Endothelial cell of umbilical vein (primary cell): ENCODE data around the gene KDM7A. TPM values are rescaled to one million over a fixed set of nuclear protein-coding genes. Genes with fewer than 3 reads are reported as not detected.

Source experiments
- BruUV-seq: library from RNA; stranded (reverse); fragments of 400-500 nt; replicated peaks from 2 replicates; lab custom pipeline; 2021; lab: Mats Ljungman, UMichigan
- CTCF ChIA-PET: fragments of 300-600, 350-600 bp; sonication (Branson Sonifier 250); formaldehyde crosslinking; loops from one replicate; lab custom pipeline; 2021; ENCODE audit warnings: antibody characterized with exemption, inconsistent platforms; lab: Charles Lee
- POLR2A ChIA-PET: fragments of 300-600, 350-600 bp; sonication (Branson Sonifier 250); formaldehyde crosslinking; loops from one replicate; lab custom pipeline; 2021; ENCODE audit warnings: antibody characterized with exemption, inconsistent platforms; lab: Charles Lee
- DNase-seq: peaks from one replicate; pipeline ENCODE4 v3.0.0-alpha.2; 2011; ENCODE audit warnings: low read depth, low spot score
- FAIRE-seq: peaks from 2 replicates; lab custom pipeline; 2011; peaks lifted over from hg19 to GRCh38; lab: Jason Lieb, UNC
- H2AFZ ChIP-seq: 2 replicates; pipeline ENCODE4 v1.6.0; 2012; ENCODE audit warnings: low read depth, low read length, control low read depth, inconsistent platforms
- H3K27ac ChIP-seq: 2 replicates; pipeline ENCODE4 v1.5.1; 2011; ENCODE audit warnings: low read depth, mild to moderate bottlenecking, control low read depth, low read length, moderate library complexity; ENCODE audit not compliant: insufficient read depth
- H3K27me3 ChIP-seq, 2 experiments: 2 replicates each; pipeline versions ENCODE4 v1.6.0 to v1.6.1; 2011; ENCODE audit warnings: low read length in 2 of 2, mixed read lengths in 1 of 2; ENCODE audit not compliant: control insufficient read depth in 2 of 2, insufficient read depth in 2 of 2
- H3K36me3 ChIP-seq, 2 experiments: 2 replicates in 1 of 2; 3 replicates in 1 of 2; pipeline ENCODE4 v1.5.1; 2011; ENCODE audit warnings: low read length in 2 of 2, mild to moderate bottlenecking in 1 of 2, moderate library complexity in 1 of 2; ENCODE audit not compliant: control insufficient read depth in 2 of 2, insufficient read depth in 2 of 2; ENCODE audit errors: extremely low read depth in 1 of 2
- H3K4me1 ChIP-seq: 3 replicates; pipeline ENCODE4 v1.5.1; 2011; ENCODE audit warnings: mild to moderate bottlenecking, low read length; ENCODE audit not compliant: control insufficient read depth, insufficient read depth; ENCODE audit errors: extremely low read depth
- H3K4me2 ChIP-seq: 2 replicates; pipeline ENCODE4 v1.6.1; 2011; ENCODE audit warnings: low read length, control low read depth, mixed read lengths; ENCODE audit not compliant: insufficient read depth
- H3K4me3 ChIP-seq, 3 experiments: fragments of 200-600 bp in 1 of 3; sonication (generic), shearing (Covaris generic) in 1 of 3; replicated peaks in 1 of 3; 2 replicates each; pipeline ENCODE4 v1.5.1; 2011 to 2016; ENCODE audit warnings: control low read depth in 3 of 3, low read length in 3 of 3, mild to moderate bottlenecking in 2 of 3, inconsistent platforms in 1 of 3, low read depth in 1 of 3, moderate library complexity in 1 of 3; ENCODE audit not compliant: insufficient read depth in 1 of 3
- H3K79me2 ChIP-seq: 2 replicates; pipeline ENCODE4 v1.6.0; 2012; ENCODE audit warnings: low read length, inconsistent platforms; ENCODE audit not compliant: control insufficient read depth, insufficient read depth
- H3K9ac ChIP-seq: replicated peaks from 2 replicates; pipeline ENCODE3; 2011; ENCODE audit warnings: low read length, control low read depth; ENCODE audit not compliant: insufficient read depth; ENCODE audit errors: extremely low read depth
- H3K9me1 ChIP-seq: replicated peaks from 3 replicates; pipeline ENCODE4 v1.6.0; 2011; ENCODE audit warnings: mild to moderate bottlenecking, low read length; ENCODE audit not compliant: control insufficient read depth, insufficient read depth; ENCODE audit errors: extremely low read depth
- H3K9me3 ChIP-seq: replicated peaks from 2 replicates; pipeline ENCODE4 v1.5.1; 2012; ENCODE audit warnings: low read length, inconsistent platforms; ENCODE audit not compliant: control insufficient read depth, insufficient read depth
- H4K20me1 ChIP-seq: replicated peaks from 2 replicates; pipeline ENCODE3; 2011; ENCODE audit warnings: mild to moderate bottlenecking, low read length; ENCODE audit not compliant: control insufficient read depth, insufficient read depth; ENCODE audit errors: extremely low read depth
- EZH2 ChIP-seq: IDR thresholded peaks from 2 replicates; pipeline ENCODE4 v1.6.1; 2012; ENCODE audit warnings: borderline replicate concordance, low read depth, mild to moderate bottlenecking, moderate library complexity, low read length, inconsistent platforms; ENCODE audit not compliant: severe bottlenecking
- FOS ChIP-seq: IDR thresholded peaks from 2 replicates; pipeline ENCODE4 v1.6.1; 2011; ENCODE audit warnings: mild to moderate bottlenecking, low read length, moderate library complexity, borderline replicate concordance; ENCODE audit not compliant: insufficient read depth
- GATA2 ChIP-seq: IDR thresholded peaks from 2 replicates; pipeline ENCODE4 v1.7.0; 2011; ENCODE audit warnings: low read depth, mild to moderate bottlenecking, moderate library complexity, mixed read lengths, low read length; ENCODE audit not compliant: insufficient read length, insufficient read depth
- JUN ChIP-seq: IDR thresholded peaks from 2 replicates; pipeline ENCODE4 v1.6.1; 2011; ENCODE audit warnings: borderline replicate concordance, low read depth; ENCODE audit not compliant: insufficient read length, insufficient read depth
- MYC ChIP-seq: IDR thresholded peaks from one replicate; pipeline ENCODE4 v1.6.1; 2011; ENCODE audit warnings: mild to moderate bottlenecking, low read depth, low read length
- POLR2A ChIP-seq: IDR thresholded peaks from 2 replicates; pipeline ENCODE4 v1.6.1; 2012; ENCODE audit warnings: low read depth, mild to moderate bottlenecking, control low read depth, low read length
- POLR2AphosphoS5 ChIP-seq: IDR thresholded peaks from 2 replicates; pipeline ENCODE4 v1.6.1; 2012; ENCODE audit warnings: low read depth, mild to moderate bottlenecking, control low read depth, low read length, moderate library complexity; ENCODE audit not compliant: insufficient read depth
- dilution Hi-C: fragments of 300-500 bp; cut with MboI; formaldehyde crosslinking; loops from one replicate; pipeline ENCODE4 v1.15.0; 2019; ENCODE audit warnings: low sequenced_read_pairs; ENCODE audit not compliant: extremely low pct_ligation_motif_present
- intact Hi-C: fragments of 100-400 bp; cut with micrococcal nuclease; formaldehyde crosslinking; loops from one replicate; pipeline ENCODE4 v1.10.0; 2022
- polyA plus RNA-seq, 4 experiments: library from polyadenylated mRNA; depleted of rRNA in 3 of 4; stranded (reverse) in 3 of 4; unstranded in 1 of 4; fragments of >200 nt; gene quantifications; 2 replicates each; pipeline versions ENCODE4 v1.2.1 to v1.2.3, GENCODE V29; 2011 to 2012; ENCODE audit warnings: missing spikeins in 1 of 4
- total RNA-seq: library from RNA; stranded (reverse); gene quantifications from 2 replicates; pipeline ENCODE4 v1.2.3, GENCODE V29; 2021
- TF ChIP-seq, protein P1 (sequence below): IDR thresholded peaks from 2 replicates; pipeline ENCODE4 v1.6.1; 2011; ENCODE audit not compliant: insufficient read depth, insufficient read length
- TF ChIP-seq, protein P2 (sequence below), 2 donors: IDR thresholded peaks; 1 replicate in 1 of 2; 2 replicates in 1 of 2; pipeline ENCODE4 v1.5.1; 2011; ENCODE audit warnings: low read length in 2 of 2, mild to moderate bottlenecking in 2 of 2, moderate library complexity in 2 of 2, control low read depth in 1 of 2, inconsistent platforms in 1 of 2, low read depth in 1 of 2; ENCODE audit not compliant: insufficient read depth in 1 of 2; ENCODE audit errors: extremely low read depth in 1 of 2

KDM7A gene
- total and polyA plus RNA-seq, 2 donors (not counting 3 experiments of a cell fraction or from before 2014, with no cell fraction given): 2.4 to 7.3 TPM

GRCh38 chr7:140069298-140069949, 107.4 kb downstream of the KDM7A start:
- TF ChIP-seq, protein P1, sequence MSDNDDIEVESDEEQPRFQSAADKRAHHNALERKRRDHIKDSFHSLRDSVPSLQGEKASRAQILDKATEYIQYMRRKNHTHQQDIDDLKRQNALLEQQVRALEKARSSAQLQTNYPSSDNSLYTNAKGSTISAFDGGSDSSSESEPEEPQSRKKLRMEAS: no peak
- no peak for TF ChIP-seq GATA2
- no peak for TF ChIP-seq EZH2
- TF ChIP-seq, protein P2, sequence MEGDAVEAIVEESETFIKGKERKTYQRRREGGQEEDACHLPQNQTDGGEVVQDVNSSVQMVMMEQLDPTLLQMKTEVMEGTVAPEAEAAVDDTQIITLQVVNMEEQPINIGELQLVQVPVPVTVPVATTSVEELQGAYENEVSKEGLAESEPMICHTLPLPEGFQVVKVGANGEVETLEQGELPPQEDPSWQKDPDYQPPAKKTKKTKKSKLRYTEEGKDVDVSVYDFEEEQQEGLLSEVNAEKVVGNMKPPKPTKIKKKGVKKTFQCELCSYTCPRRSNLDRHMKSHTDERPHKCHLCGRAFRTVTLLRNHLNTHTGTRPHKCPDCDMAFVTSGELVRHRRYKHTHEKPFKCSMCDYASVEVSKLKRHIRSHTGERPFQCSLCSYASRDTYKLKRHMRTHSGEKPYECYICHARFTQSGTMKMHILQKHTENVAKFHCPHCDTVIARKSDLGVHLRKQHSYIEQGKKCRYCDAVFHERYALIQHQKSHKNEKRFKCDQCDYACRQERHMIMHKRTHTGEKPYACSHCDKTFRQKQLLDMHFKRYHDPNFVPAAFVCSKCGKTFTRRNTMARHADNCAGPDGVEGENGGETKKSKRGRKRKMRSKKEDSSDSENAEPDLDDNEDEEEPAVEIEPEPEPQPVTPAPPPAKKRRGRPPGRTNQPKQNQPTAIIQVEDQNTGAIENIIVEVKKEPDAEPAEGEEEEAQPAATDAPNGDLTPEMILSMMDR (IDR thresholded peaks at IDR 0.05; ENCODE audit: extremely low read depth in 1 of 2, insufficient read depth in 1 of 2, low read depth in 1 of 2, low read length in 2 of 2): no peak
- TF ChIP-seq FOS: no peak
- TF ChIP-seq MYC: no peak
- no peak for TF ChIP-seq JUN
- no peak for TF ChIP-seq POLR2AphosphoS5
- no peak for TF ChIP-seq POLR2A
- Histone ChIP-seq H3K4me1 (no peaks in the 10 kb centered on the region), H3K9ac (no peak overlapping the region), H2AFZ (no peak overlapping the region), H3K79me2 (no peaks in the 10 kb centered on the region), H3K27ac (no peak overlapping the region), H4K20me1 (no peaks in the 10 kb centered on the region), H3K4me2 (no peak overlapping the region), H3K9me1 (no peaks in the 10 kb centered on the region), H3K4me3 (no peak overlapping the region), H3K27me3 (peaks cover 0 to 3% of the 10 kb centered on the region in 2 experiments), H3K9me3 (peaks cover 6% of the 10 kb centered on the region), H3K36me3 (no peaks in the 10 kb centered on the region)
- BruUV-seq: no TSS peak
- ChIA-PET CTCF (no interaction called here), POLR2A (no interaction called here)
- DNase-seq (no peak), FAIRE-seq (no peak)
- intact Hi-C loops: loop anchor here (10.0 kb wide), 1 partner anchor 255 kb away; no protein-coding TSS in a partner anchor
- dilution Hi-C loops: no loop called here
